ENCODE data around the gene SMCO4. TPM values are rescaled to one million over a fixed set of nuclear protein-coding genes. Genes with fewer than 3 reads are reported as not detected.
A peak's percentile ranks its signal among the peaks of the same experiment; 100 is the strongest.

The SMCO4 gene
- total RNA-seq, 3 donors from 2014 or later = 37.5 to 75.4 (median 41.5) TPM

GRCh38 chr11:93515441-93516025, 27.7 kb downstream of the SMCO4 start:
- Histone ChIP-seq H3K4me1 (ENCODE audit: low read depth) (no peaks in the 10 kb centered on the region), H3K36me3 (ENCODE audit: low read depth) (no peaks in the 10 kb centered on the region), H3K4me3 (no peak overlapping the region), H3K9me3 (no peaks in the 10 kb centered on the region)
- ATAC-seq (no peak), DNase-seq (no peak)
- TF ChIP-seq CTCF (IDR thresholded peaks at IDR 0.05) = no peak
- intact Hi-C loops (cut with DNase I, micrococcal nuclease) = no loop called here

GRCh38 chr11:93514712-93515111, 28.5 kb downstream of the SMCO4 start:
- H3K36me3 ChIP-seq (ENCODE audit: low read depth) = no peaks in the 10 kb centered on the region
- H3K4me3 ChIP-seq = no peak overlapping the region
- no peak for DNase-seq
- H3K4me1 ChIP-seq (ENCODE audit: low read depth) = no peaks in the 10 kb centered on the region
- no peaks in the 10 kb centered on the region for H3K9me3 ChIP-seq
- intact Hi-C loops (cut with DNase I, micrococcal nuclease) = no loop called here
- ATAC-seq = no peak
- no peak for TF ChIP-seq CTCF (IDR thresholded peaks at IDR 0.05)

- ATAC-seq (no peak), DNase-seq (no peak)
- Histone ChIP-seq H3K4me3 (no peak overlapping the region), H3K9me3 (no peaks in the 10 kb centered on the region), H3K36me3 (ENCODE audit: low read depth) (no peaks in the 10 kb centered on the region), H3K4me1 (ENCODE audit: low read depth) (no peaks in the 10 kb centered on the region)
- intact Hi-C loops (cut with DNase I, micrococcal nuclease) = no loop called here
- no peak for TF ChIP-seq CTCF (IDR thresholded peaks at IDR 0.05)
Measured at GRCh38 chr11:93513772-93514171, 29.4 kb downstream of the SMCO4 start.

GRCh38 chr11:93512949-93513667, 30.1 kb downstream of the SMCO4 start:
- Histone ChIP-seq H3K9me3 (no peaks in the 10 kb centered on the region), H3K36me3 (ENCODE audit: low read depth) (no peaks in the 10 kb centered on the region), H3K4me1 (ENCODE audit: low read depth) (no peaks in the 10 kb centered on the region), H3K4me3 (no peak overlapping the region)
- ATAC-seq (no peak), DNase-seq (no peak)
- intact Hi-C loops (cut with DNase I, micrococcal nuclease) = no loop called here
- no peak for TF ChIP-seq CTCF (IDR thresholded peaks at IDR 0.05)

GRCh38 chr11:93512073-93512475, 31.1 kb downstream of the SMCO4 start:
- ATAC-seq (peak; percentile 32), DNase-seq (no peak)
- H3K9me3 ChIP-seq = no peaks in the 10 kb centered on the region
- no peak for TF ChIP-seq CTCF (IDR thresholded peaks at IDR 0.05)
- H3K4me3 ChIP-seq = no peak overlapping the region
- intact Hi-C loops (cut with DNase I, micrococcal nuclease) = no loop called here
- no peaks in the 10 kb centered on the region for H3K4me1 ChIP-seq (ENCODE audit: low read depth)
- H3K36me3 ChIP-seq (ENCODE audit: low read depth) = no peaks in the 10 kb centered on the region
